Inflammatory macrophage (primary cell): ENCODE data around the gene POU6F1.
"Not testable (repeated sequence)": the region's sequence is repeated elsewhere in the genome, so short reads cannot be mapped to it uniquely, and the experiment has no call there.

Source experiments
- DNase-seq, 2 donors: peaks; one replicate each; pipeline ENCODE4 v3.0.0-alpha.2; 2020 to 2022

The POU6F1 gene

GRCh38 chr12:51227112-51227511 lies 9.2 kb upstream of the POU6F1 start:
- not testable (repeated sequence) for DNase-seq

DNA sequence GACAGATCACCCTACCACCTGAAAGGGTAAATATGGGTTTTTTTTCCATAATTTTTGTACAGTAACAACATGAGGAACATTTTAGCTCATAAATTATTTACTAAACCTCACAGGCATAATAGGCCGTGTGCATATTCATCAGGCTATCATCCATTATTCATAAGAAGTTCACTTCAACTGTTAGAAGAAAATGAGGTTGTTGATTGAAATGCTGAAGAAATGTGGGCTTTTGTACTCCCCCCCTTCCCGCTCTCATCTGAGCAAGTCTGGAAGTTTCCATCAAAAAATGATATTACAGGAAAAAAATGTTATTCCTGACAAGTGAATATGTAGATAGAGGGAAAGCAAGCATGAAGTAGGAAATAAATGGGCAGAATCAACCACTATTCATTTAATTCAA lies 7.9 kb upstream of the POU6F1 start:
- no peak for DNase-seq

- DNase-seq = no peak
Observed at GRCh38 chr12:51225234-51225633, 7.4 kb upstream of the POU6F1 start.

DNA sequence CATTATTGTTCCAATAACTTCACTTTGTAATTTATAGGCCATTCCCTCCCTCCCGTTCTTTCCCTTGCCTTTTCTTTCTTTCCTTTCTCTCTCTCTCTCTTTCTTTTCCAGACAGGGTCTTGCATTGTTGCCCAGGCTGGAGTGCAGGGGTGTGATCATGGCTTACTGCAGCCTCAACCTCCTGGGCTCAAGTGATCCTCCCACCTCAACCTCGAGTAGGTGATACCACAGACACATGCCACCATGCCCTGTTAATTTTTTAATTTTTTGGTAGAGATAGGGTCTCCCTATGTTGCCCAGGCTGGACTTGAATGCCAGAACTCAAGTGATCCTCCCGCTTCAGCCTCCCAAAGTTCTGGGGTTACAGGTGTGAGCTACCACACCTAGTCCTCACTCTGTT lies 6.8 kb upstream of the POU6F1 start:
- DNase-seq = no peak

GRCh38 chr12:51222461-51222860 lies 4.6 kb upstream of the POU6F1 start:
- DNase-seq = no peak

DNA sequence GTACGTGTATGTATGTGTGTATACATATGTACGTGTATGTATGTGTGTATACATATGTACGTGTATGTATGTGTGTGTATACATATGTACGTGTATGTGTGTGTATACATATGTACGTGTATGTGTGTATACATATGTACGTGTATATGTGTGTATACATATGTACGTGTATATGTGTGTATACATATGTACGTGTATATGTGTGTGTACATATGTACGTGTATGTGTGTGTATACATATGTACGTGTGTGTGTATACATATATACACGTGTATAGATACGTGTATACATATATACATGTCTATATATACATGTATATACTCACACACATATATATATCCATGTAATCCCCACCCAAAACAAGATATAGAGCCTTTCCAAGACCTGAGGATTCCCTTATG lies 2.0 kb upstream of the POU6F1 start:
- not testable (repeated sequence) for DNase-seq

- DNase-seq = no peak
Observed at GRCh38 chr12:51219322-51219721, 1.5 kb upstream of the POU6F1 start.

DNA sequence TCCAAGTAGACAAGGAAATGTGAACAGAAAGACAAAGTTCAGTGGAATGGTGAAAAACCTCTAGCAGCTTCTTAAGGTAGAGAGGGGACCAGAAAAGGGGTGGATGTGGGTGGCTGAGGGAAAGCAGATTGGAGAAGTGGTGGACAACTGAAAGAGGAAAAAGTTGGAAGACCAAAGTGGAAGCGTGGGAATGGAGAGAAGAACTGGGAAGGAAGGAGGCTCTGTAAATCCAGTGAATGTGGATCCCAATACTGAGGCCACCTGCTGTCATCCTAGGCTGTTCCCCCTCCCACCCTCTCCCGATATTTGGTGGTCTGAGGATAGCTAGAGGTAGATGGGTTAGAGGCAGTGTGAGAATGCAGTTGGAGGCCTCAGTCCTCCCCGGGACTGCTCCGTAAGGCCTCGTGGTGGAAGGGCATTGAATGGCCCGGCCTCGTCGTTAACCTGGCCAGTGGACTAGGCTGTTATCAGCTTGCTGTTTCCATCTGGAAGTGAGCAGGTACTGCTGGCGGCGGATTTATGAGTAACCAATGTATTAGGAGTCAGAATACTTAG lies 822 bp upstream of the POU6F1 start:
- no peak for DNase-seq

- DNase-seq = no peak
Observed at GRCh38 chr12:51217133-51217967, 512 bp downstream of the POU6F1 start.

DNA sequence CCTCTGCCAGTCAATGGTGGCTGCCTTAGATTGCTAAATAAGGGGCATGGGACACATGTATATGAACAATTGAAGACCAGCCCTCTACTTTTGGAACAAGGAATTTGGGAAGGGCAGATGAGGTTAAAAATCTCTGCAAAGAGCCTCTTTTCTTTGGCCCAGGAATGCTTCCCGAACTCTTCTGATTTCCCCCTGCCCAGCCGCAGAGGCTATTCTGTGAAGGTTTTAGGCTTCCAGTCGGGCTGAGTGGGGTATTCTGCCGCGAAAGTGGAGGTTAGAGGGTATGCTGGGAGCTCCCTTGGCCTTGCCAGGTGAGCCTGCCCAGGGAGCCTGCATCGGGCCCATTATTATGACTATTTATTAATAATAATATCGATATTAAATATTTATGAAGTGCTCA lies 1.2 kb downstream of the POU6F1 start:
- DNase-seq = no peak

DNA sequence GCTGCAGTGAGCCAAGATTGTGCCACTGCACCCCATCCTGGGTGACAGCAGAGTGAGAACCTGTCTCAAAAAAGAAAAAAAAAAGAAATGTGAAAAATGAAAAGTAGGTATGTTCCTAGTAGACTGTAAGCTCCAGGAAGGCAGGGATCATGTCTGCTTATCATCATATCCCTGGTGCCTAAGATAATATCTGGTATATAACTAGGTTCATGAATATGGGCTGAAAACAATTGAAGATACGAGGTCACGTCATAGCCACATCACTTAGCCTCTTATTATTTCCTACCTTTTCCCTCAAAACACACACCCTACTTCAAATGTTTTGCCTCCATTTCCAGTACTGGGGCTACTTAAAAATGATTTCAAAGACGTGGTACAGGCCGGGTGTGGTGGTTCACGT lies 3.0 kb downstream of the POU6F1 start:
- DNase-seq = no peak

DNA sequence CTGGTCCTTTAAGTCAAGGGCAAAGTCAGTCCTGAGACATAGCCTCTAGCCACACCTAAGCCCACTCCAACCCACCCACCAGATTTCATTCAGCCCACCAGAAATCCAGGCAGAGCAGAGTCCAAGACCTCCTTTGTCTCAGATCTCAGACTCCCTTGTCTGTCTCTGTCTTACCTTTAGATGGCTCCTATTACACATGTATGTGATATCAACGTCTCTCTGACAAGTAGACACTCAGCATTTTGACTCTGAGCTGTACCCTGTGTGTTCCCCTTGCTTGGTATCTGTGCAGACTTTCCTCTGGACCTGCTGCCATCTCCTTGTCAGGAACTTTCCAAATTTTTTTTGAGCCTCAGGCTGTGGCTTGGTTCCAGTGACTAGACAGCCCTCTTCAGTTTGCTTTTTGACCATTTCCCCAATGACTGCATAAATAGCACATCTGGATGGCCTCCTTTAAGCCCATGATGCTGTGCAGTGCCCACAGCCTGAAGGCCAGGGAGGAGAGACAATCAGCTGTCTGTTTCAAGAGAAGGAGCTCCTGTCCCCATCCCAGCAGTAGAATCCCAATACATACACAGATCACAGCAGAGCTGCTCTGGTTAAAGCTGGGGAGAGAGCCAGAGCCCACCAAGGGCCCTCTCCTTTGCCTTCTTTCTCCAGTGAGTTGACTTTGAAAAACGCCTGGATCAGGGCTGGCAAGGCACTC lies 7.0 kb downstream of the POU6F1 start:
- no peak for DNase-seq

DNA sequence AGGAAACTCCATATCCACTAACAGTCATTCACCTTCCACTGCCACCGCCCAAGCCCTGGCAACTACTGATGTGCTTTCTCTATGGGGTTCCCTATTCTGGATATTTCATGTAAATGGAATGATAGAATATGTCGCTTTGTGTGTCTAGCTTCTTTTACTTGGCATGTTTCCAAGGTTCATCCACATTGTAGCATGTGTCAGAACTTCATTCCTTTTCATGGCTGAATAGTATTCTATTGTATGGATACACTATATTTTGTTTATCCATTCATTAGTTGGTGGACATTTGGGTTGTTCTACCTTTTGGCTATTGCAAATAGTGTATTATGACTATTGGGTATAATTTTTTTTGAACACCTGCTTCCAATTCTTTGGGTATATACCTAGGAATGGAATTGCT lies 8.6 kb downstream of the POU6F1 start:
- DNase-seq = no peak

DNA sequence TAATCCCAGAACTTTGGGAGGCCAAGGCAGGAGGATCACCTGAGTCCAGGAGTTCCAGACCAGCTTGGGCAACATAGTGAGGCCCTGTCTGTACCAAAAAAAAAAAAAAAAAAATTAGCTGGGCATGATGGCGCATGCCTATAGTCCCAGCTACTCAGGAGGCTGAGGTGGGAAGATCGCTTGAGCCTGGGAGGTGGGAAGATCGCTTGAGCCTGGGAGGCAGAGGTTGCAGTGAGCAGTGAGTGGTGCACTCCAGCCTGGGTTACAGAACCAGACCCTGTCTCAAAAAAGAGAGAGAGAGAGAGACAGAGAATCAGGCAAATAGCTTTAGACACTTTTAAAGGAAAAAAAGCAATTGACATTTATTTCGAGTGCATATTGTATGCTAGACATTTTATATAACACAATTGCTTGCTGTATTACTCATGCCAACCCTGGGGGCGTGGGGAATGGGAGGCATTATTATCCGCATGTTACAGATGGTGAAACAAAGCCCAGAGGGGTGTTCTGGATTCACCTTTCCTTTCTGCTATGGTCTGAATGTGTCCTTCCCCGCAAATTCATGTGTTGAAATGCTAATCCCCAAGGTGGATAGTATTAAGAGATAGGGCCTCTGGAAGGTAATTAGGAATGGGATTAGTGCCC lies 9.7 kb downstream of the POU6F1 start:
- no peak for DNase-seq

DNA sequence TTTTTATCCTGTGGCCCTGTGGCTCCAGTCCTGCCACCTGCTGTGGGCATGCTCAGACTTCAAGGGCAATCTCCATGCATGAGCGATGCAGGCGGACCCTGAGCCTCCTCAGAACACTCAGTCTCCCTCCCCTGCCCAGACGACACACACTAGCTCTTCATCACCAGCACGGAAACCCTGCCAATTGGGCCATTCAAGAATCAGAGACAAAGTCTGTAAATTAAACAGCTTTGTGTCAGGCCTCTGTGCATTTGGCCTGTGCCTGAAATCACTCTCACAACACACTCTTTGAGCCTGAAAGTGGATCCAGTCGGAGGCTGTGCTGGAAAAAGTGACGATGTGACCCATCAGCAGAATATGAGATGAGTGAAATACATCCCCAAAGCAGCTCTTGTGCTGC lies 12.5 kb downstream of the POU6F1 start:
- no peak for DNase-seq

DNA sequence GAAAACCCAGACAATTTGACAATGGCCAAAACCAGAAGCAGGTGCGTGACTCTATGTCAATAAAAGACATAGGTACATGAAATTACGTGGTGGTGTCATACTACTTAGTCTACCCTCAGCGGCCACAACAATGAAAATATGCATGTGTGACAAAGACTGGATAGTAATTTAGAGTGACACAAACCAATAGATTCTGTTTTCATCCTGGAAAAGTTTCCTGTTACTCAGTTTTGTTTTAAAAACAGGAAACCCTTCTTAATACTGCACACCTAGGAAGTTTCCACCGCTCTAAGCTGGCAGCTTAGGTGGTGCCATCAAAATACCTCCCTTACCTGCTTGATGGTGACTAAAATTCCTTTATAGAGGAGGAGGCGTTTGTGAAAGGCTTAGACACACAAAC lies 15.1 kb downstream of the POU6F1 start:
- DNase-seq = no peak

GRCh38 chr12:51200806-51201205 lies 17.1 kb downstream of the POU6F1 start:
- DNase-seq = no peak

- DNase-seq = no peak
Observed at GRCh38 chr12:51200156-51200555, 17.7 kb downstream of the POU6F1 start.

GRCh38 chr12:51199366-51199945 lies 18.4 kb downstream of the POU6F1 start:
- DNase-seq = peak; percentile 19 to 29

GRCh38 chr12:51198568-51199365 lies 19.1 kb downstream of the POU6F1 start:
- no peak for DNase-seq

GRCh38 chr12:51197736-51198567 lies 19.9 kb downstream of the POU6F1 start:
- DNase-seq = no peak
